HG02571 (cell line): ENCODE results near the gene ACVR1.
"Not testable (repeated sequence)": the region's sequence is repeated elsewhere in the genome, so short reads cannot be mapped to it uniquely, and the experiment has no call there.

Source experiments
- ATAC-seq: cut with Tn5 transposase; IDR thresholded peaks from one replicate; pipeline ENCODE4 v1.9.1; 2021; ENCODE audit warnings: mild to moderate bottlenecking, moderate library complexity; ENCODE audit not compliant: unreplicated experiment

The ACVR1 gene

GRCh38 chr2:157771234-157771633, 104.9 kb downstream of the ACVR1 start:
- ATAC-seq: no peak

- ATAC-seq: no peak
Measured at GRCh38 chr2:157769856-157770255, 106.3 kb downstream of the ACVR1 start.

- ATAC-seq: no peak
Measured at GRCh38 chr2:157764386-157764785, 111.7 kb downstream of the ACVR1 start.

- no peak for ATAC-seq
Measured at GRCh38 chr2:157761520-157761919, 114.6 kb downstream of the ACVR1 start.

GRCh38 chr2:157760949-157761348, 115.2 kb downstream of the ACVR1 start:
- no peak for ATAC-seq

GRCh38 chr2:157759855-157760254, 116.3 kb downstream of the ACVR1 start:
- no peak for ATAC-seq

- ATAC-seq: no peak
Measured at GRCh38 chr2:157758586-157758985, 117.5 kb downstream of the ACVR1 start.

- no peak for ATAC-seq
Measured at GRCh38 chr2:157757500-157757899, 118.6 kb downstream of the ACVR1 start.

GRCh38 chr2:157756447-157756846, 119.7 kb downstream of the ACVR1 start:
- not testable (repeated sequence) for ATAC-seq

GRCh38 chr2:157751462-157752058, 124.6 kb downstream of the ACVR1 start:
- peak; percentile 48 for ATAC-seq

GRCh38 chr2:157749684-157750083, 126.4 kb downstream of the ACVR1 start:
- ATAC-seq: no peak

GRCh38 chr2:157748371-157749142, 127.6 kb downstream of the ACVR1 start:
- no peak for ATAC-seq

GRCh38 chr2:157747695-157748370, 128.3 kb downstream of the ACVR1 start:
- ATAC-seq: no peak

GRCh38 chr2:157747280-157747679, 128.8 kb downstream of the ACVR1 start:
- no peak for ATAC-seq

- ATAC-seq: no peak
Measured at GRCh38 chr2:157746234-157746950, 129.7 kb downstream of the ACVR1 start.

- ATAC-seq: no peak
Measured at GRCh38 chr2:157744571-157745076, 131.5 kb downstream of the ACVR1 start.

- ATAC-seq: no peak
Measured at GRCh38 chr2:157743051-157743450, 133.1 kb downstream of the ACVR1 start.

- no peak for ATAC-seq
Measured at GRCh38 chr2:157741819-157742484, 134.2 kb downstream of the ACVR1 start.

GRCh38 chr2:157737656-157738055, 138.5 kb downstream of the ACVR1 start:
- no peak for ATAC-seq

- ATAC-seq: no peak
Measured at GRCh38 chr2:157735532-157735931, 140.6 kb downstream of the ACVR1 start.

GRCh38 chr2:157733263-157733662, 142.9 kb downstream of the ACVR1 start:
- no peak for ATAC-seq
